ENCODE results near the gene CD164L2.

Gene CD164L2

DNA sequence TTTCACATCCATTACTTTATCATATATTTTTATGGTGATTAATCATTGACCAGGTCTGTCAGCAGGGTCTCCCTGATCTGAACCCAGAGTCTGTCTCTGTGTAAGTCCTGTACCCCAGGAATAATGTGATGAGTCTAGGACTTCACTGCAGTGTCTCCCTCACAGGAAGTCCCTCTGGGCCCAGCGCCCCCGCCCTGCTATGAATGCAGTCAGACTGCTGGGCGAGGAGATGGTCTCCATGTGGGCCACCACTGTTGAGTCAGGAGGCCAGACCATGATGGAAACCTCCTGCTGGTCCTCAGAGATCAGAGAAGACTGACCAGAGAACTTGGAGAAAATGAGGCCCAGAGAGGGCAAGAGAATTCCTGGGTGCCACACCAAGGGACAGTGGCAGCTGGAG is 51.7 kb downstream of the CD164L2 start:
- H3K27ac ChIP-seq: no peak overlapping the region
- no peak overlapping the region for H3K4me3 ChIP-seq (IDR thresholded peaks at IDR 0.05; ENCODE audit: insufficient read depth, low read depth, low read length)
- no peaks in the 10 kb centered on the region for H3K27me3 ChIP-seq (ENCODE audit: insufficient read depth, low read depth)
- H3K79me2 ChIP-seq (ENCODE audit: insufficient read depth, low read depth): peaks cover 30% of the 10 kb centered on the region
- H3K4me1 ChIP-seq (ENCODE audit: low read depth, poor library complexity, severe bottlenecking): no peaks in the 10 kb centered on the region
- H3K9ac ChIP-seq: no peak overlapping the region
- TF ChIP-seq, protein P1, sequence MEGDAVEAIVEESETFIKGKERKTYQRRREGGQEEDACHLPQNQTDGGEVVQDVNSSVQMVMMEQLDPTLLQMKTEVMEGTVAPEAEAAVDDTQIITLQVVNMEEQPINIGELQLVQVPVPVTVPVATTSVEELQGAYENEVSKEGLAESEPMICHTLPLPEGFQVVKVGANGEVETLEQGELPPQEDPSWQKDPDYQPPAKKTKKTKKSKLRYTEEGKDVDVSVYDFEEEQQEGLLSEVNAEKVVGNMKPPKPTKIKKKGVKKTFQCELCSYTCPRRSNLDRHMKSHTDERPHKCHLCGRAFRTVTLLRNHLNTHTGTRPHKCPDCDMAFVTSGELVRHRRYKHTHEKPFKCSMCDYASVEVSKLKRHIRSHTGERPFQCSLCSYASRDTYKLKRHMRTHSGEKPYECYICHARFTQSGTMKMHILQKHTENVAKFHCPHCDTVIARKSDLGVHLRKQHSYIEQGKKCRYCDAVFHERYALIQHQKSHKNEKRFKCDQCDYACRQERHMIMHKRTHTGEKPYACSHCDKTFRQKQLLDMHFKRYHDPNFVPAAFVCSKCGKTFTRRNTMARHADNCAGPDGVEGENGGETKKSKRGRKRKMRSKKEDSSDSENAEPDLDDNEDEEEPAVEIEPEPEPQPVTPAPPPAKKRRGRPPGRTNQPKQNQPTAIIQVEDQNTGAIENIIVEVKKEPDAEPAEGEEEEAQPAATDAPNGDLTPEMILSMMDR (conservative IDR thresholded peaks at IDR 0.05; ENCODE audit: low read depth, low read length): no peak
- H4K20me1 ChIP-seq (ENCODE audit: insufficient read depth): no peaks in the 10 kb centered on the region
- H2AFZ ChIP-seq (ENCODE audit: low read depth): no peak overlapping the region
- no peak overlapping the region for H3K4me2 ChIP-seq
- H3K36me3 ChIP-seq (ENCODE audit: insufficient read depth): no peaks in the 10 kb centered on the region

DNA sequence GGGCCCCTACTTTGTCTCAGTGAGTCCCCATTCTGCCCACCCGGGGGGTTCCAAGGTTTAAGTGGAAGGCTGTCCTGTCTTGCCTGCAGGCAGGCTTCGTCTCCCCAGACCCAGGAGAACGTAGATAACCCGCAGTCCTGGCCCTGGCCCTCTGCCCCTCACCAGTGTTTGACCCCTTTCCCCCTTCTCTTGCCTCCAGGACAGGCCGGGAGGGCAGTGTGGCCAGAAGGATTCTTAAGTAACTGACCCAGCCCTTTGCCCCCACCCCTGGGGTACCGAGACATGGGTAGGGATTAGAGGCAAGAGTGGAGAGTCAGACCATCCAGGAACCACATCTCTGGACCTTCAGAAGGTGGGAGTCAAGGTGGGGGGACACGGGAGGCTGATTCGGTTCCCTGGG is 52.3 kb downstream of the CD164L2 start:
- no peak overlapping the region for H3K27ac ChIP-seq
- H3K4me1 ChIP-seq (ENCODE audit: low read depth, poor library complexity, severe bottlenecking): no peaks in the 10 kb centered on the region
- H3K9ac ChIP-seq: no peak overlapping the region
- H4K20me1 ChIP-seq (ENCODE audit: insufficient read depth): no peaks in the 10 kb centered on the region
- no peaks in the 10 kb centered on the region for H3K27me3 ChIP-seq (ENCODE audit: insufficient read depth, low read depth)
- H3K36me3 ChIP-seq (ENCODE audit: insufficient read depth): no peaks in the 10 kb centered on the region
- no peak overlapping the region for H3K4me3 ChIP-seq (IDR thresholded peaks at IDR 0.05; ENCODE audit: insufficient read depth, low read depth, low read length)
- TF ChIP-seq, protein P1 (conservative IDR thresholded peaks at IDR 0.05; ENCODE audit: low read depth, low read length): no peak
- no peak overlapping the region for H2AFZ ChIP-seq (ENCODE audit: low read depth)
- H3K4me2 ChIP-seq: no peak overlapping the region
- peaks cover 33% of the 10 kb centered on the region for H3K79me2 ChIP-seq (ENCODE audit: insufficient read depth, low read depth)

All from KMS-11 (cell line).